Measurements from ENCODE around the gene CCZ1B.
"Not testable (repeated sequence)": the region's sequence is repeated elsewhere in the genome, so short reads cannot be mapped to it uniquely, and the experiment has no call there.

DNA sequence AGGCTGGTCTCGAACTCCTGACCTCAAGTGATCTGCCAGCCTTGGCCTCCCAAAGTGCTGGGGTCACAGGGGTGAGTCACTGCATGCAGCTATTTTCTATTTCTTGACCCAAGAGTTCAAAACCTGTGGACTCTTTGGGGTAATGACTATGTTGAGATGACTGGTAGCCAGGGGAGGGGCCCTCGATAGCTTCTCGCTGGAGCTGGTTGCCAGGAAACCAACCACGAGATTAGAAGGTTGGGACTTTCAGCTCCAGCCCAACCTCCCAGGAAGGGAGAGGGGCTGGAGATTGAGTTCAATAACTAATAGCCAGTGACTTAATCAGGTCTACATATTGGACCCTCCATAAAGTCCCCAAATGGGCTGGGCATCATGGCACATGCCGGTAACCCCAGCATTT, 28.9 kb downstream of the CCZ1B start:
- TF ChIP-seq POLR2A, POLR2AphosphoS5, EP300 (IDR thresholded peaks at IDR 0.05): not testable (repeated sequence)
- TF ChIP-seq, protein P1, sequence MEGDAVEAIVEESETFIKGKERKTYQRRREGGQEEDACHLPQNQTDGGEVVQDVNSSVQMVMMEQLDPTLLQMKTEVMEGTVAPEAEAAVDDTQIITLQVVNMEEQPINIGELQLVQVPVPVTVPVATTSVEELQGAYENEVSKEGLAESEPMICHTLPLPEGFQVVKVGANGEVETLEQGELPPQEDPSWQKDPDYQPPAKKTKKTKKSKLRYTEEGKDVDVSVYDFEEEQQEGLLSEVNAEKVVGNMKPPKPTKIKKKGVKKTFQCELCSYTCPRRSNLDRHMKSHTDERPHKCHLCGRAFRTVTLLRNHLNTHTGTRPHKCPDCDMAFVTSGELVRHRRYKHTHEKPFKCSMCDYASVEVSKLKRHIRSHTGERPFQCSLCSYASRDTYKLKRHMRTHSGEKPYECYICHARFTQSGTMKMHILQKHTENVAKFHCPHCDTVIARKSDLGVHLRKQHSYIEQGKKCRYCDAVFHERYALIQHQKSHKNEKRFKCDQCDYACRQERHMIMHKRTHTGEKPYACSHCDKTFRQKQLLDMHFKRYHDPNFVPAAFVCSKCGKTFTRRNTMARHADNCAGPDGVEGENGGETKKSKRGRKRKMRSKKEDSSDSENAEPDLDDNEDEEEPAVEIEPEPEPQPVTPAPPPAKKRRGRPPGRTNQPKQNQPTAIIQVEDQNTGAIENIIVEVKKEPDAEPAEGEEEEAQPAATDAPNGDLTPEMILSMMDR (IDR thresholded peaks at IDR 0.05) = not testable (repeated sequence)

All from gastroesophageal sphincter (tissue), 3 donors.